ENCODE results near the gene PURB.
"Not testable (repeated sequence)": the region's sequence is repeated elsewhere in the genome, so short reads cannot be mapped to it uniquely, and the experiment has no call there.

PURB gene

GRCh38 chr7:44867073-44867995, 18.0 kb downstream of the PURB start:
- in situ Hi-C loops (cut with MboI; ENCODE audit: low pct_unique_long_range_greater_than_20kb, low sequenced_read_pairs): no loop called here
- no peak for DNase-seq

GRCh38 chr7:44861949-44862348, 23.4 kb downstream of the PURB start:
- DNase-seq: not testable (repeated sequence)

GRCh38 chr7:44858161-44858560, 27.2 kb downstream of the PURB start:
- no peak for DNase-seq
- in situ Hi-C loops (cut with MboI; ENCODE audit: low pct_unique_long_range_greater_than_20kb, low sequenced_read_pairs): no loop called here

More at GRCh38 chr7:44861949-44862348, 23.4 kb downstream of the PURB start:
- in situ Hi-C loops (cut with MboI; ENCODE audit: low pct_unique_long_range_greater_than_20kb, low sequenced_read_pairs): not testable (repeated sequence)

- DNase-seq: no peak
- in situ Hi-C loops (cut with MboI; ENCODE audit: low pct_unique_long_range_greater_than_20kb, low sequenced_read_pairs): no loop called here
Observed at GRCh38 chr7:44854644-44855364, 30.5 kb downstream of the PURB start.

- DNase-seq: no peak
- in situ Hi-C loops (cut with MboI; ENCODE audit: low pct_unique_long_range_greater_than_20kb, low sequenced_read_pairs): no loop called here
Observed at GRCh38 chr7:44853391-44853790, 31.9 kb downstream of the PURB start.

GRCh38 chr7:44852590-44852989, 32.7 kb downstream of the PURB start:
- in situ Hi-C loops (cut with MboI; ENCODE audit: low pct_unique_long_range_greater_than_20kb, low sequenced_read_pairs): no loop called here

GRCh38 chr7:44849885-44850544, 35.3 kb downstream of the PURB start:
- in situ Hi-C loops (cut with MboI; ENCODE audit: low pct_unique_long_range_greater_than_20kb, low sequenced_read_pairs): no loop called here
- DNase-seq: no peak

More at GRCh38 chr7:44852590-44852989, 32.7 kb downstream of the PURB start:
- DNase-seq: no peak

GRCh38 chr7:44849259-44849884, 36.0 kb downstream of the PURB start:
- in situ Hi-C loops (cut with MboI; ENCODE audit: low pct_unique_long_range_greater_than_20kb, low sequenced_read_pairs): no loop called here
- DNase-seq: no peak

- DNase-seq: peak; percentile 100
- in situ Hi-C loops (cut with MboI; ENCODE audit: low pct_unique_long_range_greater_than_20kb, low sequenced_read_pairs): no loop called here
Observed at GRCh38 chr7:44847920-44848634, 37.3 kb downstream of the PURB start, which contains the start of gene H2AZ2. Gene H2AZ2, minus strand, starts transcription at chr7:44848087. Its CDS starts 116 bp downstream, at chr7:44847971.

- DNase-seq: peak; percentile 96
- in situ Hi-C loops (cut with MboI; ENCODE audit: low pct_unique_long_range_greater_than_20kb, low sequenced_read_pairs): no loop called here
Observed at GRCh38 chr7:44847509-44847919, 37.8 kb downstream of the PURB start.

- no peak for DNase-seq
- in situ Hi-C loops (cut with MboI; ENCODE audit: low pct_unique_long_range_greater_than_20kb, low sequenced_read_pairs): no loop called here
Observed at GRCh38 chr7:44846816-44847508, 38.4 kb downstream of the PURB start.

GRCh38 chr7:44846390-44846789, 38.9 kb downstream of the PURB start:
- DNase-seq; in situ Hi-C loops (cut with MboI; ENCODE audit: low pct_unique_long_range_greater_than_20kb, low sequenced_read_pairs): not testable (repeated sequence)

- DNase-seq: peak; percentile 23
Observed at GRCh38 chr7:44845451-44845850, 39.9 kb downstream of the PURB start.

GRCh38 chr7:44843440-44843839, 41.9 kb downstream of the PURB start:
- in situ Hi-C loops (cut with MboI; ENCODE audit: low pct_unique_long_range_greater_than_20kb, low sequenced_read_pairs); DNase-seq: not testable (repeated sequence)

More at GRCh38 chr7:44845451-44845850, 39.9 kb downstream of the PURB start:
- in situ Hi-C loops (cut with MboI; ENCODE audit: low pct_unique_long_range_greater_than_20kb, low sequenced_read_pairs): no loop called here

- DNase-seq; in situ Hi-C loops (cut with MboI; ENCODE audit: low pct_unique_long_range_greater_than_20kb, low sequenced_read_pairs): not testable (repeated sequence)
Observed at GRCh38 chr7:44842675-44843074, 42.7 kb downstream of the PURB start.

- in situ Hi-C loops (cut with MboI; ENCODE audit: low pct_unique_long_range_greater_than_20kb, low sequenced_read_pairs): no loop called here
- DNase-seq: no peak
Observed at GRCh38 chr7:44838751-44839150, 46.6 kb downstream of the PURB start.

- in situ Hi-C loops (cut with MboI; ENCODE audit: low pct_unique_long_range_greater_than_20kb, low sequenced_read_pairs): no loop called here
- no peak for DNase-seq
Observed at GRCh38 chr7:44827567-44827966, 57.8 kb downstream of the PURB start.
